GM12892 (cell line): ENCODE results near the gene FBN1.

Experiments
- POLR2A ChIP-seq: IDR thresholded peaks from 2 replicates; pipeline ENCODE4 v1.6.1; 2011; ENCODE audit warnings: low read depth, low read length, control low read depth
- POLR2AphosphoS5 ChIP-seq: IDR thresholded peaks from 2 replicates; pipeline ENCODE4 v1.6.1; 2011; ENCODE audit warnings: low read depth, low read length, control low read depth

GRCh38 chr15:48500595-48500994, 144.9 kb downstream of the FBN1 start:
- TF ChIP-seq POLR2A (no peak), POLR2AphosphoS5 (no peak)
